H1 (cell line): Measurements from ENCODE around the gene BUB1B. TPM values are rescaled to one million over a fixed set of nuclear protein-coding genes. Genes with fewer than 3 reads are reported as not detected.

ENCODE experiments used
- CTCF ChIA-PET: fragments of 300-600 bp; sonication (Branson Sonifier 250); formaldehyde crosslinking; loops from one replicate; lab custom pipeline; 2021; ENCODE audit not compliant: partially characterized antibody; lab: Charles Lee
- POLR2A ChIA-PET: fragments of 300-600 bp; sonication (Branson Sonifier 250); formaldehyde crosslinking; loops from one replicate; lab custom pipeline; 2021; ENCODE audit warnings: inconsistent platforms; ENCODE audit not compliant: partially characterized antibody; lab: Charles Lee
- DNase-seq, 2 experiments: peaks; one replicate each; pipeline versions ENCODE4 v3.0.0 to v3.0.0-alpha.2; 2010 to 2022; ENCODE audit warnings: low spot score in 2 of 2, low read depth in 1 of 2, mixed read lengths in 1 of 2
- FAIRE-seq: peaks from 2 replicates; lab custom pipeline; 2011; peaks lifted over from hg19 to GRCh38; lab: Jason Lieb, UNC
- H2AFZ ChIP-seq: 2 replicates; pipeline ENCODE4 v1.8.1; 2012; ENCODE audit warnings: low read length, inconsistent platforms
- H2AK5ac ChIP-seq: 2 replicates; pipeline ENCODE4 v1.6.1; 2013; ENCODE audit warnings: low read depth, low read length
- H2BK120ac ChIP-seq: replicated peaks from 2 replicates; pipeline ENCODE3; 2013; ENCODE audit warnings: low read depth, low read length, inconsistent platforms
- H2BK12ac ChIP-seq: 2 replicates; pipeline ENCODE4 v1.6.1; 2013; ENCODE audit warnings: low read depth, low read length
- H2BK15ac ChIP-seq: 2 replicates; pipeline ENCODE4 v1.6.1; 2013; ENCODE audit warnings: low read length
- H2BK20ac ChIP-seq: 2 replicates; pipeline ENCODE4 v1.6.1; 2013; ENCODE audit warnings: low read length
- H2BK5ac ChIP-seq: 2 replicates; pipeline ENCODE4 v1.6.1; 2013; ENCODE audit warnings: low read depth, low read length
- H3K14ac ChIP-seq: 2 replicates; pipeline ENCODE4 v1.6.1; 2013; ENCODE audit warnings: inconsistent platforms; ENCODE audit not compliant: insufficient read length
- H3K18ac ChIP-seq: 2 replicates; pipeline ENCODE4 v1.6.1; 2013; ENCODE audit warnings: low read length; ENCODE audit errors: extremely low read depth
- H3K23ac ChIP-seq: 2 replicates; pipeline ENCODE4 v1.6.1; 2013; ENCODE audit warnings: inconsistent platforms; ENCODE audit not compliant: insufficient read length
- H3K23me2 ChIP-seq: 2 replicates; pipeline ENCODE4 v1.6.1; 2013; ENCODE audit warnings: low read depth, low read length
- H3K27ac ChIP-seq: 2 replicates; pipeline ENCODE4 v1.6.1; 2011; ENCODE audit warnings: low read depth, low read length, inconsistent platforms
- H3K27me3 ChIP-seq, 4 experiments: replicated peaks in 1 of 4; 1 replicate in 1 of 4; 2 replicates in 3 of 4; pipeline versions ENCODE4 v1.6.1 to v1.8.1; 2011 to 2013; ENCODE audit warnings: low read length in 3 of 4, mild to moderate bottlenecking in 3 of 4, inconsistent platforms in 2 of 4, mixed read lengths in 2 of 4, moderate library complexity in 1 of 4; ENCODE audit not compliant: control insufficient read depth in 3 of 4, insufficient read depth in 3 of 4; ENCODE audit errors: extremely low read depth in 1 of 4
- H3K36me3 ChIP-seq, 4 experiments: 2 replicates each; pipeline versions ENCODE4 v1.6.1 to v1.8.1; 2011 to 2013; ENCODE audit warnings: mild to moderate bottlenecking in 4 of 4, low read length in 3 of 4, moderate library complexity in 2 of 4, control low read depth in 1 of 4, inconsistent platforms in 1 of 4; ENCODE audit not compliant: insufficient read depth in 4 of 4, control insufficient read depth in 2 of 4
- H3K4ac ChIP-seq: replicated peaks from 2 replicates; pipeline ENCODE3; 2013; ENCODE audit warnings: low read length, low read depth, mixed read lengths, inconsistent platforms; ENCODE audit not compliant: insufficient read length
- H3K4me1 ChIP-seq, 4 experiments: replicated peaks in 1 of 4; 1 replicate in 1 of 4; 2 replicates in 3 of 4; pipeline versions ENCODE4 v1.6.1 to v1.8.1; 2011 to 2013; ENCODE audit warnings: low read length in 3 of 4, inconsistent platforms in 2 of 4, mixed read lengths in 1 of 4; ENCODE audit not compliant: insufficient read depth in 4 of 4, control insufficient read depth in 3 of 4
- H3K4me2 ChIP-seq, 2 experiments: 2 replicates each; pipeline versions ENCODE4 v1.6.1 to v1.8.1; 2011 to 2013; ENCODE audit warnings: low read depth in 2 of 2, low read length in 2 of 2, control low read depth in 1 of 2, inconsistent platforms in 1 of 2, mild to moderate bottlenecking in 1 of 2; ENCODE audit not compliant: insufficient read depth in 1 of 2
- H3K4me3 ChIP-seq, 4 experiments: fragments of 200-600, 300-600 bp in 1 of 4; sonication (generic), shearing (Covaris generic), sonication (Bioruptor Twin) in 1 of 4; 2 replicates each; pipeline versions ENCODE4 v1.5.1 to v1.8.1; 2011 to 2016; ENCODE audit warnings: low read length in 4 of 4, low read depth in 3 of 4, control low read depth in 2 of 4, inconsistent platforms in 2 of 4, mild to moderate bottlenecking in 2 of 4, mixed read lengths in 1 of 4, moderate library complexity in 1 of 4; ENCODE audit not compliant: insufficient read depth in 2 of 4; ENCODE audit errors: extremely low read depth in 1 of 4
- H3K56ac ChIP-seq: replicated peaks from 2 replicates; pipeline ENCODE3; 2013; ENCODE audit warnings: low read depth, mild to moderate bottlenecking, mixed read lengths, low read length, inconsistent platforms; ENCODE audit not compliant: insufficient read length
- H3K79me1 ChIP-seq: 2 replicates; pipeline ENCODE4 v1.6.1; 2013; ENCODE audit warnings: low read depth, low read length, control low read depth
- H3K79me2 ChIP-seq, 2 experiments: 2 replicates each; pipeline versions ENCODE4 v1.6.1 to v1.8.1; 2012 to 2013; ENCODE audit warnings: low read length in 2 of 2, mild to moderate bottlenecking in 2 of 2, inconsistent platforms in 1 of 2; ENCODE audit not compliant: insufficient read depth in 2 of 2, control insufficient read depth in 1 of 2
- H3K9ac ChIP-seq, 4 experiments: replicated peaks in 1 of 4; 1 replicate in 1 of 4; 2 replicates in 3 of 4; pipeline versions ENCODE4 v1.6.1 to v1.8.1; 2011 to 2013; ENCODE audit warnings: low read depth in 3 of 4, low read length in 3 of 4, control low read depth in 2 of 4, mild to moderate bottlenecking in 2 of 4, moderate library complexity in 2 of 4, inconsistent platforms in 1 of 4; ENCODE audit errors: extremely low read depth in 1 of 4
- H3K9me3 ChIP-seq, 2 experiments: 2 replicates each; pipeline versions ENCODE4 v1.6.1 to v1.8.1; 2012 to 2013; ENCODE audit warnings: mild to moderate bottlenecking in 2 of 2, moderate library complexity in 2 of 2, control low read depth in 1 of 2, inconsistent platforms in 1 of 2, low read depth in 1 of 2, low read length in 1 of 2, mixed read lengths in 1 of 2; ENCODE audit not compliant: insufficient read depth in 2 of 2
- H4K20me1 ChIP-seq, 2 experiments: replicated peaks in 1 of 2; 2 replicates each; pipeline versions ENCODE3 to v1.8.1; 2011 to 2013; ENCODE audit warnings: inconsistent platforms in 2 of 2, low read length in 2 of 2, mild to moderate bottlenecking in 1 of 2; ENCODE audit not compliant: insufficient read depth in 2 of 2, control insufficient read depth in 1 of 2
- H4K5ac ChIP-seq: 2 replicates; pipeline ENCODE4 v1.6.1; 2013; ENCODE audit warnings: low read length, low read depth, mixed read lengths, inconsistent platforms; ENCODE audit not compliant: insufficient read length
- H4K8ac ChIP-seq: 2 replicates; pipeline ENCODE4 v1.8.0; 2013; ENCODE audit warnings: mild to moderate bottlenecking, moderate library complexity, low read length, inconsistent platforms; ENCODE audit not compliant: insufficient read depth; ENCODE audit errors: extremely low read depth
- H4K91ac ChIP-seq: replicated peaks from 2 replicates; pipeline ENCODE3; 2013; ENCODE audit warnings: low read length, mixed read lengths, inconsistent platforms; ENCODE audit not compliant: insufficient read length
- CBX8 ChIP-seq: fragments of 300-800, 300-1000 bp; sonication (generic); IDR thresholded peaks from 2 replicates; pipeline ENCODE4 v1.7.1; 2016; ENCODE audit warnings: low read depth, low read length, borderline replicate concordance
- WGBS, 2 experiments: shearing (Covaris generic) in 1 of 2; methylation state at CpG; one replicate each; pipeline versions ENCODE4 v1.1.6 to v1.1.7; 2013 to 2015; ENCODE audit warnings: low lambda C conversion rate in 2 of 2, mixed read lengths in 2 of 2, inconsistent platforms in 1 of 2, low coverage in 1 of 2, missing lambda C conversion rate in 1 of 2; ENCODE audit not compliant: insufficient replicate concordance in 2 of 2, insufficient coverage in 1 of 2, insufficient read length in 1 of 2; ENCODE audit errors: extremely low coverage in 1 of 2, missing lambda C conversion rate in 1 of 2; 5-methylcytosine and 5-hydroxymethylcytosine counted together
- polyA plus RNA-seq, 7 experiments: library from polyadenylated mRNA; depleted of rRNA in 3 of 7; stranded (reverse) in 5 of 7; unstranded in 2 of 7; fragments of >200 nt in 5 of 7; fragments of 200-250 nt in 2 of 7; gene quantifications; 1 replicate in 5 of 7; 2 replicates in 1 of 7; 4 replicates in 1 of 7; pipeline versions ENCODE4 v1.2.1 to v1.2.3, GENCODE V29; 2011 to 2013; ENCODE audit warnings: missing spikeins in 2 of 7, mixed read lengths in 2 of 7
- total RNA-seq: library from RNA; stranded (reverse); fragmentation: NEBNext Ultra II Directional; extraction: Animal tissue kit (Norgen Biotek cat#: 25700); gene quantifications from 2 replicates; pipeline ENCODE4 v1.2.1, GENCODE V29; 2021

Gene BUB1B
- total and polyA plus RNA-seq, 2 of the 8 experiments (the other 6 are each of a cell fraction or from before 2014, with no cell fraction given) = 48.9 to 144 TPM

DNA sequence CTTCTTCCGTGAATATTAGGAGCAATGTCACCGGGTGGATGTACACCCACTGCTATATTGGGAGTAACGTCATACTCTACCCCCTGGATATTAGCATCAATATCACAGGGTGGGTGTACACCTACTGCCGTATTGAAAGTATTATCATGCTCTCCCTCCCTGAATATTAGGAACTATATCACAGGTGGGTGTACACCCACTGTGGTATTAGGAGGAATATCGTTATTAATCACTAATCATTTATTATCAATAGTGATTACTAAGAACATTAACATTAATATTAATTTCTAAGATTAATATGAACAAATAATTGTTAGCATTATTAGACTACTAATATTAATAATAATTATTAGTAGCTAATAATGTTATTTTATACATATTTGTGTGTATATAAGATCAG lies 30.8 kb upstream of the BUB1B start:
- Histone ChIP-seq H3K23ac (no peak overlapping the region), H4K8ac (no peak overlapping the region), H3K4me1 (peaks cover 3 to 6% (median 5%) of the 10 kb centered on the region in 4 experiments; a peak in 4 of 7 replicates), H2AFZ (no peak overlapping the region), H3K56ac (no peak overlapping the region), H3K23me2 (no peaks in the 10 kb centered on the region), H3K79me1 (no peaks in the 10 kb centered on the region), H3K14ac (no peak overlapping the region), H3K9me3 (no peaks in the 10 kb centered on the region), H2BK5ac (no peak overlapping the region), H2BK120ac (no peak overlapping the region), H2BK20ac (no peak overlapping the region), H2BK12ac (peak overlapping the region; percentile 40; the same call in 1 of the 2 replicates), H2AK5ac (peak overlapping the region; percentile 57; the same call in 1 of the 2 replicates), H4K20me1 (no peaks in the 10 kb centered on the region), H3K18ac (no peak overlapping the region), H4K5ac (no peak overlapping the region), H3K4me2 (no peak overlapping the region), H3K27ac (no peak overlapping the region), H3K27me3 (no peaks in the 10 kb centered on the region), H3K9ac (no peak overlapping the region), H3K4ac (no peak overlapping the region), H2BK15ac (no peak overlapping the region), H4K91ac (no peak overlapping the region), H3K4me3 (no peak overlapping the region), H3K36me3 (no peaks in the 10 kb centered on the region), H3K79me2 (no peaks in the 10 kb centered on the region)
- TF ChIP-seq CBX8 = no peak
- WGBS, 2 experiments = 92% methylated on average over 5 of the region's 5 CpGs; no CpG with 5 or more reads in 1 of the 2 experiments
- CTCF ChIA-PET = no interaction called here
- FAIRE-seq (no peak), DNase-seq (no peak)
- POLR2A ChIA-PET = no interaction called here
